ENCODE results near the gene FAM222A.

The FAM222A gene

GRCh38 chr12:109726106-109726497 lies 12.5 kb downstream of the FAM222A start:
- DNase-seq = no peak

- DNase-seq = no peak
Measured at GRCh38 chr12:109726511-109727038, 12.9 kb downstream of the FAM222A start.

- DNase-seq = no peak
Measured at GRCh38 chr12:109727039-109727723, 13.6 kb downstream of the FAM222A start.

- no peak for DNase-seq
Measured at GRCh38 chr12:109727746-109728726, 14.4 kb downstream of the FAM222A start.

- no peak for DNase-seq
Measured at GRCh38 chr12:109728921-109729320, 15.3 kb downstream of the FAM222A start.

- no peak for DNase-seq
Measured at GRCh38 chr12:109729371-109729781, 15.8 kb downstream of the FAM222A start.

- DNase-seq = no peak
Measured at GRCh38 chr12:109729801-109730200, 16.2 kb downstream of the FAM222A start.

- no peak for DNase-seq
Measured at GRCh38 chr12:109730306-109731145, 16.9 kb downstream of the FAM222A start.

GRCh38 chr12:109731231-109731731 lies 17.7 kb downstream of the FAM222A start:
- no peak for DNase-seq

- no peak for DNase-seq
Measured at GRCh38 chr12:109731806-109732205, 18.2 kb downstream of the FAM222A start.

GRCh38 chr12:109732321-109733305 lies 19.0 kb downstream of the FAM222A start:
- DNase-seq = no peak

- no peak for DNase-seq
Measured at GRCh38 chr12:109734219-109735000, 20.8 kb downstream of the FAM222A start.

GRCh38 chr12:109735051-109735521 lies 21.5 kb downstream of the FAM222A start:
- no peak for DNase-seq

- no peak for DNase-seq
Measured at GRCh38 chr12:109735825-109736551, 22.4 kb downstream of the FAM222A start.

- DNase-seq = no peak
Measured at GRCh38 chr12:109736552-109737108, 23.0 kb downstream of the FAM222A start.

GRCh38 chr12:109737126-109737525 lies 23.5 kb downstream of the FAM222A start:
- DNase-seq = no peak

- DNase-seq = no peak
Measured at GRCh38 chr12:109737631-109738030, 24.0 kb downstream of the FAM222A start.

GRCh38 chr12:109738209-109738608 lies 24.6 kb downstream of the FAM222A start:
- DNase-seq = no peak
